Measurements from ENCODE around the gene SPI1.

SPI1 gene

GRCh38 chr11:47379317-47379716 lies 970 bp upstream of the SPI1 start:
- ATAC-seq: no peak
- no peak overlapping the region for H3K4me3 Mint-ChIP-seq

GRCh38 chr11:47378836-47379170 lies 456 bp upstream of the SPI1 start:
- H3K4me1 Mint-ChIP-seq: peaks cover 17% of the 10 kb centered on the region
- H3K9me3 Mint-ChIP-seq: no peaks in the 10 kb centered on the region
- no peaks in the 10 kb centered on the region for H3K36me3 Mint-ChIP-seq
- no peak for DNase-seq (ENCODE audit: low spot score in 2 of 2)
- no peak for ATAC-seq
- peak overlapping the region; percentile 26 for H3K27ac Mint-ChIP-seq
- no peak overlapping the region for H3K4me3 Mint-ChIP-seq

More at GRCh38 chr11:47379317-47379716, 970 bp upstream of the SPI1 start:
- Mint-ChIP-seq H3K4me1 (peaks cover 12% of the 10 kb centered on the region), H3K9me3 (no peaks in the 10 kb centered on the region), H3K36me3 (no peaks in the 10 kb centered on the region), H3K27ac (no peak overlapping the region)
- DNase-seq (ENCODE audit: low spot score in 2 of 2): no peak

GRCh38 chr11:47377571-47378009 lies 757 bp downstream of the SPI1 start:
- Mint-ChIP-seq H3K4me1 (peaks cover 19% of the 10 kb centered on the region), H3K36me3 (no peaks in the 10 kb centered on the region)
- ATAC-seq: no peak

DNA sequence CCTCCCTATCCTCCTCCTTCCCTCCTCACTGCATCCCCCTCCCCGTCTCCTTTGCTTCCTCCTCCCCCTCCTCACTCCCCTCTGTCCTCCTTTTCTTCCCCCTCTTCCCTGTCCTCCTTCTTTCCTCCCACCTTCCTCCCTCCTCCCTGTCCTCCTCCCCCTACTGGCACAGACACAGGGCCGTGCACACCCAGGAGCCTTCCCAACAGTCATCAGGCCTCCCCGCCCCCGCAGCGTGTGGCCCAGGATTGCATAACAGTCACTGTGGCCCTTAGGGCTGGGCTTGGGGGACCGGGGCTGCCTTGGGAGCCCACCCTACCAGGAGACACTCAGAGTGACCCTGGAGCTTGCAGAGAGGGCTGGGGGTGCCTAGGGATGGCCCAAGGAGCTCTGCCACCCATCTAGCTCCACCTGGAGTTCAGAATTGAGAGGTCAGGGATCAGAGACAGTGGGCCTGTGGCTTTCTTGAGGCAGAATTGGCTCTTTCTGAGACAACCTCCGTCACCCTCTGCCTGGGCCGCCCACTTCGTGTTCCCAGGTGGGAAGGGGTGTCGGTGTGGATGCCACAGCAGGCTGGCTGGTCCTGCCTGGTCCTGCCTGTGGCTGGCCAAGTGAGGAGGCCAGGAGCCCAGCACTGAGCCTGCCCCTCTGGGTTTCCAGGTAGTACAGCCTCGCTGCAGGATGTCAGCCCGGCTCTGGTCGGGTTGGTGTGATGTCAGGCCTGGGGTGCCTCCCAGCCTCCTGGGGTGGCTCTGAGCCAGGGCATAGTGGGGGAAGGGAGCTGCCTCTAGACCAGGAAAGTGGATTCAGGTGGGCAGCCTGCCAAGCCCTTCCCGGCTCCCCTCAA lies 1.6 kb downstream of the SPI1 start:
- Mint-ChIP-seq H3K36me3 (no peaks in the 10 kb centered on the region), H3K27ac (no peak overlapping the region), H3K4me3 (no peak overlapping the region), H3K9me3 (no peaks in the 10 kb centered on the region), H3K4me1 (peaks cover 19% of the 10 kb centered on the region)
- DNase-seq (ENCODE audit: low spot score in 2 of 2): no peak
- ATAC-seq: no peak

More at GRCh38 chr11:47377571-47378009, 757 bp downstream of the SPI1 start:
- Mint-ChIP-seq H3K27ac (peak overlapping the region; percentile 26), H3K9me3 (no peaks in the 10 kb centered on the region), H3K4me3 (peak overlapping the region; percentile 31)
- DNase-seq (ENCODE audit: low spot score in 2 of 2): no peak

DNA sequence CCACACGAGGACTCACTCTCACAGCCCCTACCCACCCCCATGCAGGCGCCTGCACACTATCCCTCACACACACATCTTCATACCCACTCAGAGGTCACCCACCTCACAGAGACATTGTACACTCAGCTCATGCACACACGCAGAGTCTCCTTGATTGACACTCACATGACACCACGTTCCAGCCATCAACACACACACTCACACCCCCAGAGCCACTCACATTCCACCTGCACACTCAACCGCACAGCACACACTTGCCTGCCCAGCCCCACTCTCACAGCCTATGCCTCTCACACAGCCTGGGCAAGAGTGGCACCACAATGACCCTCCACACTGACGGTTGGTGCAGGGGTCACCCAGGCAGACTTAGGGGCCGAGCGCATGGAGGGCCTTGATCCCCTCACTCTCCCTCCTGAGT lies 2.2 kb downstream of the SPI1 start:
- H3K4me3 Mint-ChIP-seq: no peak overlapping the region
- DNase-seq (ENCODE audit: low spot score in 2 of 2): no peak
- H3K36me3 Mint-ChIP-seq: no peaks in the 10 kb centered on the region
- H3K27ac Mint-ChIP-seq: no peak overlapping the region
- ATAC-seq: no peak
- no peaks in the 10 kb centered on the region for H3K9me3 Mint-ChIP-seq
- H3K4me1 Mint-ChIP-seq: peaks cover 19% of the 10 kb centered on the region

GRCh38 chr11:47375546-47376085 lies 2.7 kb downstream of the SPI1 start:
- H3K27ac Mint-ChIP-seq: no peak overlapping the region
- no peak for ATAC-seq
- no peak overlapping the region for H3K4me3 Mint-ChIP-seq
- H3K36me3 Mint-ChIP-seq: no peaks in the 10 kb centered on the region
- H3K4me1 Mint-ChIP-seq: peaks cover 19% of the 10 kb centered on the region
- no peaks in the 10 kb centered on the region for H3K9me3 Mint-ChIP-seq
- DNase-seq (ENCODE audit: low spot score in 2 of 2): no peak

DNA sequence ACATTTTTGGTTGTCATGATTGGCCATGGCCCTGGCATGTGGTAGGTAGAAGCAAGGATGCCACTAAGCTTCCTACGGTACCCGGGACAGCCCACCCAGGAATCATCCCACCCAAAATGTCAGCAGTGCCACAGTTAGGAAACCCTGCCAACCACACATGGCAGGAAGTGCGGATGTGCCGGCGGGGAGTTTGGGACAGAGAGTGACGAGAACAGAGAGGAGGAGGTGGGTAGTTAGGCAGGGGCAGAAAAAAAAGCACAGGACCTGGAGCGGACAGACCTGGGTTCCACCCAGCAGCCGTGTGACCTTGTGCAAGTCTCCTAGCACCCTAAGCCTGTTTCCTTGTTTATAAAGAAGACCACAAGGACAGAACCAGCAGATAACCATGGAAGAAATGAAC lies 3.3 kb downstream of the SPI1 start:
- H3K36me3 Mint-ChIP-seq: no peaks in the 10 kb centered on the region
- no peaks in the 10 kb centered on the region for H3K9me3 Mint-ChIP-seq
- ATAC-seq: no peak
- peaks cover 19% of the 10 kb centered on the region for H3K4me1 Mint-ChIP-seq
- peak overlapping the region; percentile 17 for H3K27ac Mint-ChIP-seq
- H3K4me3 Mint-ChIP-seq: no peak overlapping the region
- no peak for DNase-seq (ENCODE audit: low spot score in 2 of 2)

DNA sequence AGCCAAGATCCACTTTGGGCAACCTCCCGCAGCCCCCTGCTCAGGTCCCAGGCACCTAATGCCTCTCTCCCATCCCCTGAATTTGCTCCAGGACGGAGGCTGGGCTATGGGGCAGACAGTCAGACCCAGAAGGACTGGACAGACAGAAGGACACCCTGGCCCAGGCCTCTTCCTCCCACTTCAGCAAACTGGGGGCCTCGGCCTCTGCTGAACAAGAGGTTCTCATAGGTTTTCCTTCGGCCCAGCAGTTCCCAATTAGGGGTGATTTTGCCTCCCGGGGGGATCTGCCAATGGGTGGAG lies 3.7 kb downstream of the SPI1 start:
- Mint-ChIP-seq H3K36me3 (no peaks in the 10 kb centered on the region), H3K27ac (peak overlapping the region; percentile 17), H3K4me1 (peaks cover 22% of the 10 kb centered on the region), H3K9me3 (no peaks in the 10 kb centered on the region), H3K4me3 (no peak overlapping the region)
- DNase-seq (ENCODE audit: low spot score in 2 of 2) (no peak), ATAC-seq (no peak)

GRCh38 chr11:47373876-47374719 lies 4.2 kb downstream of the SPI1 start:
- Mint-ChIP-seq H3K4me1 (peaks cover 28% of the 10 kb centered on the region), H3K36me3 (no peaks in the 10 kb centered on the region), H3K27ac (peak overlapping the region; percentile 17), H3K9me3 (no peaks in the 10 kb centered on the region), H3K4me3 (no peak overlapping the region)
- peak; percentile 87 for ATAC-seq
- DNase-seq (ENCODE audit: low spot score in 2 of 2): peak; percentile 87 to 90

GRCh38 chr11:47372422-47372821 lies 5.9 kb downstream of the SPI1 start:
- DNase-seq (ENCODE audit: low spot score in 2 of 2) (no peak), ATAC-seq (no peak)
- peaks cover 29% of the 10 kb centered on the region for H3K4me1 Mint-ChIP-seq
- no peaks in the 10 kb centered on the region for H3K9me3 Mint-ChIP-seq
- H3K36me3 Mint-ChIP-seq: no peaks in the 10 kb centered on the region
- H3K4me3 Mint-ChIP-seq: no peak overlapping the region
- no peak overlapping the region for H3K27ac Mint-ChIP-seq

DNA sequence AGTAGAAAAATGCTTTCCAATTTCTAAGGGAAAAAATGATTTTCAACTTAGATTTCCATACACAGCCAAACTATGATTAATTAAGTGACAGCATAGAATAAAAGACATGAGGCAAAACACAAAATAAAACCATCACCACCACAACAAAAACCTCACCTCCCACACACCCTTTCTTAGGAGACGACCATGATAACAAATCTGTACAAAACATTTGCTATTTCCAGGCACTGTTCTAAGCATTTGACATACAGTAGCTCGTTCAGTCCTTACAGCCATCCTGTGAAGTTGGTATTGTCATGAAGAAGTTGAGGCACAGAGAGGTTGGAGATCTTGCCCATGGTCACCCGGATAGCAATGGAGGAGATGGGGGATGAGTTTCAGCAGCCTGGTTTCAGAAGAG lies 8.7 kb downstream of the SPI1 start:
- ATAC-seq (no peak), DNase-seq (ENCODE audit: low spot score in 2 of 2) (no peak)
- Mint-ChIP-seq H3K4me3 (no peak overlapping the region), H3K27ac (peak overlapping the region; percentile 5), H3K4me1 (peaks cover 27% of the 10 kb centered on the region), H3K36me3 (no peaks in the 10 kb centered on the region), H3K9me3 (no peaks in the 10 kb centered on the region)

- Mint-ChIP-seq H3K36me3 (no peaks in the 10 kb centered on the region), H3K27ac (no peak overlapping the region), H3K9me3 (no peaks in the 10 kb centered on the region), H3K4me3 (no peak overlapping the region), H3K4me1 (peaks cover 21% of the 10 kb centered on the region)
- DNase-seq (ENCODE audit: low spot score in 2 of 2) (no peak), ATAC-seq (peak; percentile 77)
Measured at GRCh38 chr11:47366020-47366490, 12.3 kb downstream of the SPI1 start.

DNA sequence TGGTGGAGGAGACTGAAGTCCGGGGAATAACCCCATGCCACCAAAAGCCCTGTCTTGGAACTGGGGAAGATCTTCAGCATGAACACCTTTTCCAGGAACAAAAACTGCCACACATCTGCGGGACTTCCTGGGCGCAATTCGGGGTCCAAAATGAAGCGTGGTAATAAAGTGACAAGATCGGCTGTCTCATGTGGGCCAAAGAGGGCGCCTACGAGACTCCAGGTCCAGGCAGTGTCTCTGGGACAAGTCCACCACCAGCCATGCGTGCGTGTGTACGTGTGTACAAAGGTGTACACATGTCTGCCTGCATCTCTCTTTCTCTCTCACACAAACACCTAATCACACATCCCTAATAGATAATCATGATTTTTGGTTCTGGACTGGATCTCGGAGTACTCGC lies 16.9 kb downstream of the SPI1 start:
- Mint-ChIP-seq H3K4me1 (peaks cover 22% of the 10 kb centered on the region), H3K36me3 (no peaks in the 10 kb centered on the region), H3K9me3 (no peaks in the 10 kb centered on the region), H3K4me3 (no peak overlapping the region), H3K27ac (peak overlapping the region; percentile 15)
- ATAC-seq (no peak), DNase-seq (ENCODE audit: low spot score in 2 of 2) (no peak)

- Mint-ChIP-seq H3K4me3 (no peak overlapping the region), H3K27ac (no peak overlapping the region), H3K4me1 (peaks cover 16% of the 10 kb centered on the region)
Measured at GRCh38 chr11:47360341-47360740, 18.0 kb downstream of the SPI1 start.

DNA sequence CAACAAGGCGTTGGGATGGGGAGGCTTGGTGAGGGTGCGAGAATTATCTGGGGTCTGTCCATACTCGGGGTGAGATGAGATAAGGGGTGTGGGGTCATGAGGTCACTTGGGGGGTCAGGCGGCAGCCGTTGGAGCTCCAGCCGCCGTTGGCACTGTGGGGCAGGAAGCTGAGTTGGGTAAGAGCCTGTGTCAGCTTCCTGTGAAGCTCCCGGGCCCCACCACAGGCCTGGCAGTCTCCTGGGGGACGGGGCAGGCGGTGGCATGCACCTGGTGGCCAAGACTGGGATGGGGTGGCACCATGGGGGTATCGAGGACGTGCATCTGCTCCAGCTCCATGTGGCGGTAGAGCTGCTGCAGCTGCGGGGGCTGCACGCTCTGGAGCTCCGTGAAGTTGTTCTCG lies 18.8 kb downstream of the SPI1 start:
- peak overlapping the region; percentile 74 for H3K27ac Mint-ChIP-seq
- ATAC-seq: no peak
- DNase-seq (ENCODE audit: low spot score in 2 of 2): no peak
- H3K4me3 Mint-ChIP-seq: peak overlapping the region; percentile 4
- peaks cover 16% of the 10 kb centered on the region for H3K4me1 Mint-ChIP-seq
- H3K9me3 Mint-ChIP-seq: no peaks in the 10 kb centered on the region
- no peaks in the 10 kb centered on the region for H3K36me3 Mint-ChIP-seq

More at GRCh38 chr11:47360341-47360740, 18.0 kb downstream of the SPI1 start:
- H3K36me3 Mint-ChIP-seq: no peaks in the 10 kb centered on the region
- no peak for DNase-seq (ENCODE audit: low spot score in 2 of 2)
- no peak for ATAC-seq
- no peaks in the 10 kb centered on the region for H3K9me3 Mint-ChIP-seq

All from stimulated activated effector memory CD8-positive, alpha-beta T cell treated with anti-CD3 and anti-CD28 coated beads, Interleukin-12 subunit alpha, Interleukin-12 subunit beta, amount 100 ng/mL, for 72 hours (primary cell).